Erythroblast (primary cell): ENCODE data around the gene TENT4B.
A peak's percentile ranks its signal among the peaks of the same experiment; 100 is the strongest.

Source experiments
- DNase-seq, 2 experiments: peaks; one replicate each; lab custom pipeline; 2025; lab: John Stamatoyannopoulos, UW
- GATA1 ChIP-seq: IDR thresholded peaks from 2 replicates; pipeline ENCODE4 v1.6.1; 2011; ENCODE audit warnings: low read depth, mild to moderate bottlenecking, control low read depth, low read length, moderate library complexity
- POLR2A ChIP-seq: IDR thresholded peaks from 2 replicates; pipeline ENCODE4 v1.6.1; 2011; ENCODE audit warnings: mild to moderate bottlenecking, low read length

TENT4B gene

GRCh38 chr16:50266337-50267091 is 113.4 kb downstream of the TENT4B start, which contains the start of gene ADCY7:
TSS of gene ADCY7 (plus strand) at chr16:50266551. CDS start at chr16:50288180, 21,629 bp downstream.
- DNase-seq, result peak; percentile 83 to 87
- peak; percentile 71 for TF ChIP-seq POLR2A
- TF ChIP-seq GATA1, result no peak

GRCh38 chr16:50267151-50267631 is 114.1 kb downstream of the TENT4B start:
- peak; percentile 51 to 52 for DNase-seq

GRCh38 chr16:50267651-50268050 is 114.5 kb downstream of the TENT4B start:
- TF ChIP-seq POLR2A (no peak), GATA1 (no peak)
- DNase-seq, result peak in 1 of 2 experiments; percentile 50

More at GRCh38 chr16:50267151-50267631, 114.1 kb downstream of the TENT4B start:
- TF ChIP-seq GATA1 (no peak), POLR2A (no peak)

GRCh38 chr16:50268352-50268751 is 115.2 kb downstream of the TENT4B start:
- DNase-seq, result peak; percentile 45 to 60
- TF ChIP-seq GATA1 (no peak), POLR2A (no peak)

GRCh38 chr16:50269061-50269705 is 116.1 kb downstream of the TENT4B start:
- TF ChIP-seq GATA1, result no peak
- TF ChIP-seq POLR2A, result no peak
- no peak for DNase-seq

- TF ChIP-seq GATA1 (no peak), POLR2A (no peak)
- no peak for DNase-seq
Measured at GRCh38 chr16:50269769-50270509, 116.8 kb downstream of the TENT4B start.

- TF ChIP-seq GATA1 (no peak), POLR2A (no peak)
- DNase-seq, result no peak
Measured at GRCh38 chr16:50270510-50271147, 117.5 kb downstream of the TENT4B start.

GRCh38 chr16:50271148-50272041 is 118.3 kb downstream of the TENT4B start:
- no peak for DNase-seq
- TF ChIP-seq POLR2A (no peak), GATA1 (no peak)

- TF ChIP-seq POLR2A (no peak), GATA1 (no peak)
Measured at GRCh38 chr16:50272111-50272571, 119.0 kb downstream of the TENT4B start.

GRCh38 chr16:50272687-50273381 is 119.7 kb downstream of the TENT4B start:
- TF ChIP-seq POLR2A (no peak), GATA1 (no peak)
- no peak for DNase-seq

More at GRCh38 chr16:50272111-50272571, 119.0 kb downstream of the TENT4B start:
- DNase-seq, result no peak

GRCh38 chr16:50273382-50273690 is 120.2 kb downstream of the TENT4B start:
- DNase-seq, result no peak
- no peak for TF ChIP-seq POLR2A
- TF ChIP-seq GATA1, result no peak

GRCh38 chr16:50273888-50274325 is 120.8 kb downstream of the TENT4B start:
- peak; percentile 72 to 80 for DNase-seq

More at GRCh38 chr16:50273888-50274325, 120.8 kb downstream of the TENT4B start:
- TF ChIP-seq POLR2A (no peak), GATA1 (no peak)
